Right atrium auricular region (tissue), 2 donors: ENCODE data around the gene MICALL2. TPM values are rescaled to one million over a fixed set of nuclear protein-coding genes. Genes with fewer than 3 reads are reported as not detected.

ENCODE experiments used
- DNase-seq: peaks from one replicate; pipeline ENCODE4 v3.0.0-alpha.2; 2019; ENCODE audit warnings: low spot score
- H3K27ac ChIP-seq, 2 donors: fragments of 200-600 bp; sonication (generic); 1 replicate in 1 of 2; 2 replicates in 1 of 2; pipeline ENCODE4 v1.5.1; 2016 to 2019
- H3K27me3 ChIP-seq, 2 donors: fragments of 200-600 bp; sonication (generic); one replicate each; pipeline versions ENCODE4 v1.5.1 to v1.6.0; 2017 to 2019
- H3K36me3 ChIP-seq: fragments of 200-600 bp; sonication (generic); one replicate; pipeline ENCODE4 v1.5.1; 2016
- H3K4me1 ChIP-seq, 2 donors: fragments of 200-600 bp; sonication (generic); one replicate each; pipeline versions ENCODE4 v1.5.1 to v1.6.0; 2017 to 2019
- H3K4me3 ChIP-seq, 2 donors: fragments of 200-600 bp; sonication (generic); 1 replicate in 1 of 2; 2 replicates in 1 of 2; pipeline ENCODE4 v1.5.1; 2017 to 2019; ENCODE audit warnings: mild to moderate bottlenecking in 1 of 2, moderate library complexity in 1 of 2
- H3K9me3 ChIP-seq, 2 donors: fragments of 200-600 bp; sonication (generic); one replicate each; pipeline ENCODE4 v1.5.1; 2019
- total RNA-seq, 2 donors: library from RNA; depleted of rRNA; stranded (reverse); fragments of >200 nt; gene quantifications; one replicate each; pipeline ENCODE4 v1.1.0, GENCODE V29; 2016
- TF ChIP-seq, protein P1 (sequence below), 2 donors: fragments of 200-600 bp; sonication (generic); IDR thresholded peaks; one replicate each; pipeline ENCODE4 v1.5.1; 2019; ENCODE audit warnings: antibody characterized with exemption in 2 of 2

The MICALL2 gene
- total RNA-seq, 2 donors from 2014 or later = 3.6 to 9.4 TPM

DNA sequence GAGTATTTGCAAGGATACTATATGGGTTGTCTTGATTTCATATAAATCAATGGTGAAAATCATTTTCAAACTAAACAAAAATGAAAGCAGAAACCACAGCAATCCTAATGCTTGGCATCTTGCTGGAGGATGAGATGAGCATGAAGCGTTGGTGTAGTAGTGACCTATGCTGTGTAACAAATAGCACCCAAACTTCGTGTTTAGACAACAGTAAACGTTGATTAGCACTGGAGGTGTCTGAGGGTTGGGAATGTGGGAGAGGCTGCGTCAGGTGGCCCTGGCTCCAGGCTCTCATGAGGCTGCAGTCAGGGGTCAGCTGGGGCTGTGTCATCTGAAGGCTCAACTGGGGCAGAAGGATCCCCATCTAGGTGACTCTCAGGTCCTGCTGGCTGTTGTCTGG lies 67.8 kb downstream of the MICALL2 start:
- TF ChIP-seq, protein P1, sequence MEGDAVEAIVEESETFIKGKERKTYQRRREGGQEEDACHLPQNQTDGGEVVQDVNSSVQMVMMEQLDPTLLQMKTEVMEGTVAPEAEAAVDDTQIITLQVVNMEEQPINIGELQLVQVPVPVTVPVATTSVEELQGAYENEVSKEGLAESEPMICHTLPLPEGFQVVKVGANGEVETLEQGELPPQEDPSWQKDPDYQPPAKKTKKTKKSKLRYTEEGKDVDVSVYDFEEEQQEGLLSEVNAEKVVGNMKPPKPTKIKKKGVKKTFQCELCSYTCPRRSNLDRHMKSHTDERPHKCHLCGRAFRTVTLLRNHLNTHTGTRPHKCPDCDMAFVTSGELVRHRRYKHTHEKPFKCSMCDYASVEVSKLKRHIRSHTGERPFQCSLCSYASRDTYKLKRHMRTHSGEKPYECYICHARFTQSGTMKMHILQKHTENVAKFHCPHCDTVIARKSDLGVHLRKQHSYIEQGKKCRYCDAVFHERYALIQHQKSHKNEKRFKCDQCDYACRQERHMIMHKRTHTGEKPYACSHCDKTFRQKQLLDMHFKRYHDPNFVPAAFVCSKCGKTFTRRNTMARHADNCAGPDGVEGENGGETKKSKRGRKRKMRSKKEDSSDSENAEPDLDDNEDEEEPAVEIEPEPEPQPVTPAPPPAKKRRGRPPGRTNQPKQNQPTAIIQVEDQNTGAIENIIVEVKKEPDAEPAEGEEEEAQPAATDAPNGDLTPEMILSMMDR (IDR thresholded peaks at IDR 0.05) = no peak
- Histone ChIP-seq H3K9me3 (peaks cover 0 to 26% of the 10 kb centered on the region in 2 donors), H3K27ac (no peak overlapping the region), H3K4me1 (no peaks in the 10 kb centered on the region), H3K36me3 (no peaks in the 10 kb centered on the region), H3K4me3 (no peak overlapping the region), H3K27me3 (no peaks in the 10 kb centered on the region)
- no peak for DNase-seq

DNA sequence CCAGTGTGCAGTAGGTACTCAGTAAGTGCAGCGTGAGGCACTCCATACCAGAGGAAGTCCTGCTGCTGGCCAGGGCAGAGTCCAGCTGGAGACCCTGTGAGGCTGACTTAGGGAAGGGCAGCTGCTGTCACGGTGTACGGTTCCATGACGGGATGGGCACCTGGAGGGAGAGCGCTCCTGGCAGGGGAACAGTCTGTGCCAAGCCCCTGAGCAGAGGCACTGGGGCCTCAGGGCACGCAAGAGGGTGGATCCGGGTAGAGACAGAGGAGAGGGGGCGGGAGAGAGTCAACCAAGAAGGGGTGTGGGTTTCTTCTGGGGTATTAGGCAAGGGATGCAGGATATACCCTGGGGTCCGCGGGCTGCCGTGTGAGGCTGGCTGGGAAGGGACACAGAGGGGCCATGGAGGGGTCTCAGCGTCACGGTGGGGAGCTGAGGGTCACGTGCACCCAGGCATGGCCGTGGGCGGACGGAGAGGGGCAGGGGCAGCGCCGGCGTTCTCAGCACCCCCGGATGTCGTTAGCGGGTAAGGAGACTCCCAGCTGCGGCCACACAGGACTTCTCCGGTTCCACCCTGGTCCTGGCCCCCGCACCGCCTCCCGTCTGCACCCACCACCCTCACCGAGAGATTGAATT lies 70.5 kb downstream of the MICALL2 start:
- H3K9me3 ChIP-seq = peaks cover 0 to 16% of the 10 kb centered on the region in 2 donors
- H3K27ac ChIP-seq = no peak overlapping the region
- no peaks in the 10 kb centered on the region for H3K4me1 ChIP-seq
- no peak overlapping the region for H3K4me3 ChIP-seq
- no peaks in the 10 kb centered on the region for H3K27me3 ChIP-seq
- DNase-seq = no peak
- no peaks in the 10 kb centered on the region for H3K36me3 ChIP-seq
- TF ChIP-seq, protein P1 (IDR thresholded peaks at IDR 0.05) = no peak

DNA sequence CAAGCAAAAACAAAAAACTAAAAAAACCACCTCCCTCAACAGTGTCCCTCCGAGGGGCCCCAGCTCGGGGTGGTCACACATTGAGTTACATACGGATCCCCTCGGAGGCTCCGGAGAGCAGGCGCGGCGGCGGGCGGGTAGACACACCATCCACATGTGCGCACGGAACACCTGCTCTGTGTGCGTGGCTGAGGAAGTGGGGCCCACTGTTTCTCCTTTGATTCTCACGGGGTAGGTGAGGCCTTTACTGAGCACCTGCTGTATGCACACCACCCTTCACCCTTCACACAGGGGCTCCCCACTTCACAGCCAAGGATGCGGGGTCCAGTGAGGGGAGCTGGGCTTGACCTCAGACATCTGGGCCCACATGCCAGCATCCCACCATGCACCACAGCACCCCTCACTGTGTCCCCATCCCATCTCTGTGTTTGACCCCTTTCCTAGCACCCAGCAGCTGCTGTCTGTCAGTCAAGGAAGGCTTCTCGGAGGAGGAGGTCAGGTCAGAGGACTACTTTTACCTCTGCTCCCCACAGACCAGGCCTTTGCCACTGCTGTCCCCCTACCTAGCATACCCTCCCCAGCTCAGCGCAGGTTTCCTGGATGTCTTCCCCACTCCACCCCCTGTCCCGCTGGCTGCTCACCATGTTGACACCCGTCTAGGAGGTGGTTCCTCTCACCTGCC lies 71.1 kb downstream of the MICALL2 start:
- Histone ChIP-seq H3K4me1 (no peaks in the 10 kb centered on the region), H3K27ac (no peak overlapping the region), H3K36me3 (no peaks in the 10 kb centered on the region), H3K27me3 (no peaks in the 10 kb centered on the region), H3K4me3 (no peak overlapping the region), H3K9me3 (peaks cover 0 to 13% of the 10 kb centered on the region in 2 donors)
- no peak for DNase-seq
- TF ChIP-seq, protein P1 (IDR thresholded peaks at IDR 0.05) = no peak

DNA sequence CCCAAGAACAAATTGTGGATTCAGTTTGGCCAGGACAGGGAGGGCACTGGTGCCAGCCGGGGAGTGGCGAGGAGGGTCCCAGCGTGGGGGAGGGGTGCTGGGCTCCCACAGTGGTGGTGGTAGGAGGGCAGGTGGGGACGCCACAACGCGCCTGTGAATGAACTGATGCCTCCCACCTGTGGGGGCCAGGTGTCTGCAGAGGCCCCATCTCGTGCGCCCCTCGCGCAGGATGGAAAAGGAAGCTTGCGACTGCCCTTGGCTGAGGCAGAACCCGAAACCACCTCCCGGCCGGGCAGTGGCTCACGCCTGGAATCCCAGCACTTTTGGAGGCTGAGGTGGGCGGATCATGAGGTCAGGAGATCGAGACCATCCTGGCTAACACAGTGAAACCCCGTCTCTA lies 72.0 kb downstream of the MICALL2 start:
- Histone ChIP-seq H3K9me3 (peaks cover 0 to 12% of the 10 kb centered on the region in 2 donors), H3K27ac (no peak overlapping the region), H3K36me3 (no peaks in the 10 kb centered on the region), H3K4me3 (no peak overlapping the region), H3K4me1 (no peaks in the 10 kb centered on the region), H3K27me3 (no peaks in the 10 kb centered on the region)
- no peak for DNase-seq
- TF ChIP-seq, protein P1 (IDR thresholded peaks at IDR 0.05) = no peak

DNA sequence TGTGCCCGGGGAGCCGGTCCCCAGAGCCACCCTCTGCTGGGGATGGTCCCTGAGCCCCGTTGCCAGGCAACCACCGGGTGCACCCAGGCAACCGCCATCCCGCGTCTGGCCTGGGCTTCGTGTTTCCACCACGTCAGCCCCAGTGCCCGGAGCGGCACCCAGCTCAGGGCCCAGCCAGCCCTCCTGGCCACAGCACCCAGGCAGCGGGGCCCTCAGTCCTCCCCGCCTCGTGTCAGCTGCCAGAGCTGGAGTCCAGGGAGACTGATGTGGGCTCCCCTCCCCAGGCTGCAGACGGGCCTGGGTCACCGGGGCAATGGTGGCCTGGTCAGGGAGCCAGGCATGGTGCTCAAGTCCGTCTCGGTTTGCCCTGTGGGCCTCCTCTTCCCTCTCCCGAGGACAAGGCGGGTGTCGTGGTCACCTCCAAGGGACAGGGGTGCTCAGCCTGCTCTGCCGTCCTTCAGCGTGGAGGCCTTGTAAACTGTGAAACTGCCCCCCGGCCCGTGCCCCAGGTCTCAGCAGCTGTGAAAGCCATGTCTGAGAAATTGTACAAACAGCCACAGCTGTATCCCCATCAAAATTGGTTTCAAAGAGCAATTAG lies 72.5 kb downstream of the MICALL2 start:
- no peaks in the 10 kb centered on the region for H3K36me3 ChIP-seq
- no peak for DNase-seq
- no peak overlapping the region for H3K4me3 ChIP-seq
- peaks cover 0 to 7% of the 10 kb centered on the region in 2 donors for H3K9me3 ChIP-seq
- H3K27me3 ChIP-seq = no peaks in the 10 kb centered on the region
- no peak overlapping the region for H3K27ac ChIP-seq
- no peaks in the 10 kb centered on the region for H3K4me1 ChIP-seq
- TF ChIP-seq, protein P1 (IDR thresholded peaks at IDR 0.05) = no peak
